NOMO-1 treated with DMSO at 0.1 percent for 48 hours (cell line): ENCODE results near the gene SLC7A8.

ENCODE experiments used
- DNase-seq: peaks from one replicate; lab custom pipeline; 2025; ENCODE audit not compliant: unreplicated experiment; lab: John Stamatoyannopoulos, UW

The SLC7A8 gene

DNA sequence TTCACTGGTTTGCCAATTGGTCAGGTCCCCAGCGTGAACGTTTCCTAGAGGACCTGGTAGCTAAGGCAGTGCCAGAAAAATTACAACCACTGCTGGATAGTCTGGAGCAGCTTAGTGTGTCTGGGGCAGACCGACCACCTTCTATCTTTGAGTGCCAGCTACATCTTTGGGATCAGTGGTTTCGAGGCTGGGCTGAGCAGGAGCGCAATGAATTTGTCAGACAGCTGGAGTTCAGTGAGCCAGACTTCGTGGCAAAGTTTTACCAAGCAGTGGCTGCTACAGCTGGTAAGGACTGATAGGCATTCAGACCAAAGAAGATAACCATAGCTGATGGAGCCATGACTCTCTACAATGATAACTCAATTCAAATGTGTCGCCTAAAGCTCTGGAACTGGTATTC, 85.7 kb downstream of the SLC7A8 start:
- DNase-seq = no peak

DNA sequence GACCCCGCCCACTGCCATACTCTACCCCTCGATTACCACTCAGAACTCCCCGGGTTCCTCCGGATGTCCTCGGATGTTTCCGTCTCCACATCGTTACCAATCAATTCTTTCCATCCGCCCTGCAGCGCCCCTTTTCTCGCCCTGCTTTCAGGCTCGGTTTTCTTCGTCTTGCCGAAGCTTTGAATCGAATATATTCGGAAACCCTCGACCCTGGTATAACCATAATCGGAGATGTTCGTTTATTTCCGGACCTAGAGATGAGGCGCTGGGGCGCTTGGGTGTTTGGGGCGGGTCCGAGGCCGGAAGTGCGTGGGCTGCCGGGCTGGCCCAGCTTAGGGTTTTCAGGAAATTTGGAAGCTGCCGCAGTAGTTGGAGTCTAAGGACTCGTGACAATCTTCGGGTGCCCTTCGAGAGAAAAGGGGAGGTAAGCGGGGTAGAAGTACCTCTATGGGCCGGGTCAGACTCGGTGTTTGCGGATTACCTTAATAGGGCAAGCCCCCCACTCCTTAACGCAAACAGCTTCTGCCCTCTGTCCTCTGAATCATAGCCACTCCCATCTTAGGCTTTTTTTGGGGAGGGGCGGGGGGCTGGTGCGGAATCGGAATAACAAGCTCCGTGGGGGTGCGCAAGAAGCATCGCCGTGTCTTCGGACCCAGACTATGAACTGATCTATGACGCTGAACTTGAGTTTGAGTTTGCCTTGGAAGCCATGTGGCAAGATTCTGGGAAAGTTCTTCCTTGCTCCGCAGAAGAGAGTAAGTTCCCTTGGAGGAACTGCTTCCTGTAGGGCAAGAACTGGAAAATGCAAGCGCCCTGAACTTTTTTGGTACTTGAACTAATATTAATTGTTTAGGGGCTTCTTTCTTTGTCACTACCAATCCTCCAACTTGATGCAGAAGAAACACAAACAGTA, 88.0 kb downstream of the SLC7A8 start, which contains the start of gene C14orf119:
TSS of gene C14orf119 (plus strand) at position 310 of the 913 bp plus-strand sequence. CDS start 2,154 bp downstream, outside the sequence.
- no peak for DNase-seq

DNA sequence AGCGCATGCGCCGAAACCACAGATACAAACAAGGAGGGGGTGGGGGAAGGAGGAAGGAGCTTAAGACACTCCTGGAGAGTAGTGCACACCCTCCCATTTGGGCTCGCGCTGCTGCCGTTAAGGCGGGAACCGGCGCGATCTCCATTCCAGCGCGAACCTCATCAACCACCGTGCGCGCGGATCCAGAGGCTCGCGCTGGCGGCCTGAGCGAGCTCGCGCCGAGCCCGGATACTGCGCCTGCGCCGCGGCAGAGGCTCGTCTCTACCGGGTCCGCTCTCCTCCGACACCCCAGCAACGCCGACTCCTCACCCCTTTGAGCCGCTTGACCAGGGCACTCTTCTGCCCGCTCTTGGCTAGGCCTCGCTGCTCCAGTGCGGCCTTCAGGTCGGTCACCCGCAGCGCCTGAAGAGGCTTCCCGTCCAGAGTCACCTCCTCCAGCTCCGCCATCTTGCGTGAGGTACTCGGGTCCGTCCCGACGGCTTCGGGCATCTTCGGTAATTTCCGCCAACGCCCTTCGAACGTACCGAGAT, 88.7 kb downstream of the SLC7A8 start, which contains the start of gene ACIN1:
TSS of gene ACIN1 (minus strand) at position 471 of the 530 bp plus-strand sequence. CDS start at position 447, 24 bp downstream.
- no peak for DNase-seq

DNA sequence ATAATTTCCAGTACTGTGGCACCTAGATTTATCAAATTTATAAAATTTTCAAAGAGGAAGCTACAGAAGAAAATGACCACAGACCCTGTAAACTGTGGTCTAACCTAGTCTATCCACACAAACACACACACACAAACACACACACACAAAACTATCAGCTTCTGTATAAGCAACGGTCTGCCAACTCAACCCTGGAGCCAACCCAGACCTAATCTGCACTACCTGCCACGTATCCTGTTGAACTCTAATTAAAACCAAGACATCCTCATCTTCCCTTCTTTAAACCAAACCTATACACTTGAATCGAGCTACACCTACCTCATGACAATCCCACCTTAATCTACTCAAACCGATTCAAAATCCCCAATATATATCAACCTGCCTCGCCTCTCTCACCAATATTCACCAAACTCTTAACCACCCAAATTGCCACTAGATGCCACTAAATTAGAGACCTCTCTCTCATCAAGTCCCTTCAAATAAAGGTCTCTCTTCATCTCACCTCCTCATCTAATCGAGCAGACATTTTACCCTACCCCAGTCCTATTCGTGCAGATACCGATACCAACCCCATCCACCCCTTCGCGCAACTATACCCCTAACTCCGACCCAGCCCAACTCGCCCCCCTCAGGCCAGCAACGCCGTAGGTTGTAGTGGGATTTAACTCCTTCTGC, 89.3 kb downstream of the SLC7A8 start:
- DNase-seq = no peak

GRCh38 chr14:23093526-23093925, 89.9 kb downstream of the SLC7A8 start:
- DNase-seq = no peak

DNA sequence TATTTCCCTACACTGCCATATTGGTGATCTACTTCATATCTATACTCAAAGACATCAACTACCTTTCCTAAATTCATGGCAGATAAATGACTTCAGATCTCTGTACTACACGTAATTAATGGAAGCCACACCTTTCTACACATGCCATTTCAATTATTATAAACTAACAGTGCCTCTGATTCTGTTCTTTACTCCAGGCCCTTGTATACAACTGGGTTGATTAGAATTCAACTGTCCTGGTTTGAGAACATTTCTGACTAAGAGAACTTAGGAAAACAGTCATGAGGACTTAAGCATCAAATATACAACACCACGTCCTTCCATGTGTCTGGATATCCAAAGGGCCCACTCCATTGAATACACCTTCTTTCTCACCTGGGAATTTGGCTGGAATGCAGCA, 90.4 kb downstream of the SLC7A8 start:
- no peak for DNase-seq

- DNase-seq = no peak
Observed at GRCh38 chr14:23091294-23092225, 91.9 kb downstream of the SLC7A8 start.

DNA sequence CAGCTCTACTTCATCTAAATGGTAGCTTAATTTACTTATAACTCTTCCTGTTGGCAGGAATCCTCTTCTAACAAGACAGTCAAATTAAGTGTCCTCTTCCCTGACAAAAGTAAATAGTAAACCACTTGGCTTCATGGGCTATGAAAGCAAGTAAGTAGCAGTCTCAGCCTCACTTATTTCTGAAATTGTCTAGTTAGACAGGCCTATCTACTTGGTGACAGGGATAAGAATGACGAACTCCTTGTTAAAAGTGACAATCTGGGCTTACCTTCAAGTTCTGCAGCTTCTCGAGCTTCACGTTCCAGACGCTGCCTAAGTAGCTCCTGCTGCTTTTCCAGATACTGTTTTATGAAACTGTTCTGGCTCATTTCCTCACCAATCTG, 93.2 kb downstream of the SLC7A8 start:
- no peak for DNase-seq

DNA sequence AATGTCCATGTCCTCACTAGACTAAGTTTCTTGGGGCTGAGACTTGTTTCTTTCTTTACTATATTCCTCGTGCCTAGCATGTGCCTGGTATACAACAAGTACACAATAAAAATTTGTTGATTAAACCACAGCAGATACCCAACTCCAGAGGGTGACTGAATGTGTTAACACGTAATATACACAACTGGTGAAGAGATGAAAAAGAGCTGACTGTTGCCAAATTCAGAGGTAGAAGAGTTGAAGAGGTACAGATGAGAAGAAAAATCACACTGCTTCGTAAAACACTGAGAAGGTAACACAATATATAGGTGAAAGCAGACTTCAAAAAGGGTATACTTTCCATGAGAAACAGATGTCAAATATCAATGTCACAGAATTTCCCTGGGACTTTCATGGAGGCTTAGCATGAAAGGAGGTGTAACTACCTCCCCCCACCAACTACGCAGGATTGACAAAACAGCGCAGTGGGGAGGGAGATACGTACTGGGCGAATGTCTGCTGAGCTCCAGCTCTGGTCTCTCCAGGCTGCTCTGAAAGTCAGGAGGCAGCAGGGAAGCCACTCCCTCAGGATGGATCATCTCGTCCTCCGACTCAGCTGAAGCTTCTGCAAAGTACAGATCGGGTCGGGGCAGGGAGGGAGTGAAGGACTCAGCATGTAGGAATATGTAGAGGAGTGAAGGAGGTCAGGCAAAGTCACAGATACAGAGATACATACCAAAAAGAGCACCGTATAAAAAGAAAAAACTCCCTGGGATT, 93.8 kb downstream of the SLC7A8 start:
- DNase-seq = no peak

DNA sequence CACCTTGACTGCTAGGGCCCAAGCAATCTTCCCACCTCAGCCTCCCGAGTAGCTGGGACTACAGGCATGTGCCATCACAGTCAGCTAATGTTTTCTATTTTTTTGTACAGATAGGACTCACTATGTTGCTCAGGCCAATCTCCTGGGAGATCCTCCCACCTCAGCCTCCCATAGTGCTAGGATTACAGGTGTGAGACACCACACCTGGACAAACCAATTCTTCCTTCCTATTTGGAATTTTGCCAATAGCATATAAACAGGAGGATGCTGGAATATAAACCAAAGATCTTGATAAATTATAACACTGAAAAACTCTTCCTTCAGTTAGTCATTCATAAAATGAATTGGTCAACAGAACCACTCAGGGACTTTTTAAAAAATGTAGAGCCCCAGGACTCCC, 96.9 kb downstream of the SLC7A8 start:
- no peak for DNase-seq

- no peak for DNase-seq
Observed at GRCh38 chr14:23085458-23085857, 98.0 kb downstream of the SLC7A8 start.

- DNase-seq = no peak
Observed at GRCh38 chr14:23080474-23080873, 103.0 kb downstream of the SLC7A8 start.

DNA sequence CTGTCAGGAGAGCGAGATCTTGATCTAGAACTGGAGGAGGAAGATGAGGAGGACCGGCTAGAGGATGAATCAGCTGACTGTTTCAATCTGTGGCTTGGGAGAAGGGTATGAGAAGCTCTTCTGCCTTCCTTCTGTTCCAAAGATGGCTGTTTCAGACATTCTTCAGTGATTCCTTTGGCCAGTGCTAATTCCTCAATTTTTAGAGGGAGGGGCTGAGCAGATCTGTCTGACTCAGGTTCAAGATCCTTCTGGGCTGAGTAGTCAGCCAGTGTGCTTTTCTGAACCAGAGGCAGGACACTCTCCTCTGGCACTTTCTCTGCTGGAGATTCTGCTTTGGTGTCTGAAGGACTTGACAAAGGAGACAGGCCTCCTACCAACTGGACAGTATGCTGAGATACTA, 103.7 kb downstream of the SLC7A8 start:
- no peak for DNase-seq

- no peak for DNase-seq
Observed at GRCh38 chr14:23078692-23079116, 104.8 kb downstream of the SLC7A8 start.

GRCh38 chr14:23077962-23078361, 105.5 kb downstream of the SLC7A8 start:
- DNase-seq = no peak

- no peak for DNase-seq
Observed at GRCh38 chr14:23076785-23077408, 106.6 kb downstream of the SLC7A8 start.
